ENCODE results near the gene ALG12. TPM values are rescaled to one million over a fixed set of nuclear protein-coding genes. Genes with fewer than 3 reads are reported as not detected.
A peak's percentile ranks its signal among the peaks of the same experiment; 100 is the strongest.

The ALG12 gene
- total and polyA plus RNA-seq, 2 experiments from 2014 or later, result 18.7 to 23.3 TPM

- peaks cover 60% of the 10 kb centered on the region for H4K20me1 ChIP-seq (replicated peaks; ENCODE audit: insufficient read depth)
- TF ChIP-seq ZNF462 (CRISPR knock-in tag; IDR thresholded peaks at IDR 0.05) (no peak), EZH2phosphoT487 (IDR thresholded peaks at IDR 0.05; ENCODE audit: unreplicated experiment) (no peak), CREB1 (CRISPR knock-in tag; IDR thresholded peaks at IDR 0.05; ENCODE audit: low read depth) (no peak), ZNF114 (CRISPR knock-in tag; IDR thresholded peaks at IDR 0.05) (no peak), ETS1 (IDR thresholded peaks at IDR 0.05) (no peak), CTCF (conservative IDR thresholded peaks at IDR 0.05; ENCODE audit: low read depth in 2 of 2) (no peak), NANOG (IDR thresholded peaks at IDR 0.05; ENCODE audit: borderline replicate concordance) (no peak), ZNF331 (CRISPR knock-in tag; IDR thresholded peaks at IDR 0.05; ENCODE audit: low read depth) (no peak), JUNB (IDR thresholded peaks at IDR 0.05; ENCODE audit: unreplicated experiment) (no peak), EZH2 (IDR thresholded peaks at IDR 0.05; ENCODE audit: low read depth, unreplicated experiment) (no peak), STAT1 (IDR thresholded peaks at IDR 0.05; ENCODE audit: unreplicated experiment) (no peak), REST (IDR thresholded peaks at IDR 0.05; ENCODE audit: unreplicated experiment) (no peak), POLR2AphosphoS5 (IDR thresholded peaks at IDR 0.05; ENCODE audit: low read depth) (no peak)
Observed at GRCh38 chr22:49866646-49867045, 51.6 kb downstream of the ALG12 start.

More at GRCh38 chr22:49866646-49867045, 51.6 kb downstream of the ALG12 start:
- peaks cover 38% of the 10 kb centered on the region for H3K9me3 Mint-ChIP-seq
- H3K27ac Mint-ChIP-seq, result no peak overlapping the region
- peaks cover 98% of the 10 kb centered on the region for H3K79me2 ChIP-seq (replicated peaks; ENCODE audit: insufficient read depth)
- H3K9me2 ChIP-seq (ENCODE audit: insufficient read depth), result peaks cover 4% of the 10 kb centered on the region; the same call in 1 of the 2 replicates
- H3K4me1 ChIP-seq (ENCODE audit: insufficient read depth), result peaks cover 7% of the 10 kb centered on the region; the same call in 1 of the 2 replicates
- no peak for DNase-seq (ENCODE audit: low spot score)
- H3K36me3 Mint-ChIP-seq (ENCODE audit: low read depth), result peaks cover 59% of the 10 kb centered on the region
- H3K36me3 ChIP-seq (ENCODE audit: insufficient read depth), result no peaks in the 10 kb centered on the region
- H3K4me3 ChIP-seq, result no peak overlapping the region
- no peaks in the 10 kb centered on the region for H3K27me3 ChIP-seq (ENCODE audit: insufficient read depth)
- no peak overlapping the region for H3K27ac ChIP-seq (ENCODE audit: low read depth)
- H3K27me3 Mint-ChIP-seq (ENCODE audit: insufficient read depth, low read depth, poor library complexity), result peaks cover 2% of the 10 kb centered on the region
- peak overlapping the region; percentile 42; the same call in 1 of the 2 replicates for H3K4me2 ChIP-seq
- peaks cover 3% of the 10 kb centered on the region; the same call in 2 of the 3 replicates for H3K4me1 Mint-ChIP-seq
- H2AFZ ChIP-seq, result no peak overlapping the region
- no peak overlapping the region for H3K4me3 Mint-ChIP-seq
- ATAC-seq, result no peak; the same call in 2 of the 3 replicates
- no peaks in the 10 kb centered on the region; the same call in 1 of the 2 replicates for H3F3A ChIP-seq (replicated peaks; ENCODE audit: low read depth)

Data from GM23338 (cell line).